Endothelial cell of umbilical vein (primary cell): Measurements from ENCODE around the gene CTNND2.

Experiments
- CTCF ChIP-seq, 2 donors: IDR thresholded peaks; 1 replicate in 1 of 2; 2 replicates in 1 of 2; pipeline ENCODE4 v1.5.1; 2011; ENCODE audit warnings: low read length in 2 of 2, mild to moderate bottlenecking in 2 of 2, moderate library complexity in 2 of 2, control low read depth in 1 of 2, inconsistent platforms in 1 of 2, low read depth in 1 of 2; ENCODE audit not compliant: insufficient read depth in 1 of 2; ENCODE audit errors: extremely low read depth in 1 of 2
- EZH2 ChIP-seq: IDR thresholded peaks from 2 replicates; pipeline ENCODE4 v1.6.1; 2012; ENCODE audit warnings: borderline replicate concordance, low read depth, mild to moderate bottlenecking, moderate library complexity, low read length, inconsistent platforms; ENCODE audit not compliant: severe bottlenecking
- FOS ChIP-seq: IDR thresholded peaks from 2 replicates; pipeline ENCODE4 v1.6.1; 2011; ENCODE audit warnings: mild to moderate bottlenecking, low read length, moderate library complexity, borderline replicate concordance; ENCODE audit not compliant: insufficient read depth
- JUN ChIP-seq: IDR thresholded peaks from 2 replicates; pipeline ENCODE4 v1.6.1; 2011; ENCODE audit warnings: borderline replicate concordance, low read depth; ENCODE audit not compliant: insufficient read length, insufficient read depth
- MYC ChIP-seq: IDR thresholded peaks from one replicate; pipeline ENCODE4 v1.6.1; 2011; ENCODE audit warnings: mild to moderate bottlenecking, low read depth, low read length
- POLR2A ChIP-seq: IDR thresholded peaks from 2 replicates; pipeline ENCODE4 v1.6.1; 2012; ENCODE audit warnings: low read depth, mild to moderate bottlenecking, control low read depth, low read length
- POLR2AphosphoS5 ChIP-seq: IDR thresholded peaks from 2 replicates; pipeline ENCODE4 v1.6.1; 2012; ENCODE audit warnings: low read depth, mild to moderate bottlenecking, control low read depth, low read length, moderate library complexity; ENCODE audit not compliant: insufficient read depth

DNA sequence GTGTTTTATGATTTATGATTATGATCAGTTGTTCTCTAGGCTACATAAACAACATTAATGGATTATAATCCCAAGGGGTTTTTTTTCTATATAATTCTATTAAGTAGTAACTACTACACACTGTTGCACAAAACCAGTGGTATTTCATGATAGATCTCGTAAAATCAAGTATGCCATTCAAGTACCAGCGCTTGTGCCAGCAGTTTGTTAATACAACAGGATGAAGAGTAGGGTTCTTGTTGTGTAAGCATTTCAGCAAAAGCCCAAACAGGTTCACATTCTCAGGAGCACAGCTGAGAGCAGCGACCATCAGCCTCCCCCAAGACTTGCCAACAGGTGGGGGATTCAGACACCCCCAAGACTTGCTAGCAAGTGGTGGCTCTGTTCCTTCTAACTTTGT, 88.8 kb downstream of the CTNND2 start:
- TF ChIP-seq POLR2A: no peak
- no peak for TF ChIP-seq CTCF (IDR thresholded peaks at IDR 0.05; ENCODE audit: extremely low read depth in 1 of 2, insufficient read depth in 1 of 2, low read depth in 1 of 2, low read length in 2 of 2)
- no peak for TF ChIP-seq POLR2AphosphoS5
- TF ChIP-seq FOS: no peak
- TF ChIP-seq MYC: no peak
- TF ChIP-seq EZH2: no peak
- no peak for TF ChIP-seq JUN
